Neural progenitor cell (in vitro differentiated cells): ENCODE results near the gene ZNF549. TPM values are rescaled to one million over a fixed set of nuclear protein-coding genes. Genes with fewer than 3 reads are reported as not detected.

Source experiments
- DNase-seq: peaks from one replicate; pipeline ENCODE4 v3.0.0-alpha.2; 2016; ENCODE audit warnings: low spot score
- H2AFZ ChIP-seq: fragments of 200-600 bp; sonication (generic); replicated peaks from 2 replicates; pipeline ENCODE4 v1.6.1; 2016; ENCODE audit warnings: antibody characterized with exemption
- H3F3A ChIP-seq: fragments of 200-600 bp; sonication (generic); 2 replicates; pipeline ENCODE4 v1.6.1; 2016; ENCODE audit warnings: antibody characterized with exemption, low read depth
- H3K27ac ChIP-seq: fragments of 200-600 bp; sonication (generic); 2 replicates; pipeline ENCODE4 v1.5.1; 2016; ENCODE audit warnings: mild to moderate bottlenecking
- H3K27me3 ChIP-seq: fragments of 200-600 bp; sonication (generic); 2 replicates; pipeline ENCODE4 v1.6.1; 2016; ENCODE audit warnings: mild to moderate bottlenecking, moderate library complexity
- H3K36me3 ChIP-seq: fragments of 200-600 bp; sonication (generic); 2 replicates; pipeline ENCODE4 v1.5.1; 2016
- H3K4me1 ChIP-seq: fragments of 200-600 bp; sonication (generic); 2 replicates; pipeline ENCODE4 v1.6.1; 2016; ENCODE audit warnings: mixed run types
- H3K4me2 ChIP-seq: fragments of 200-600 bp; sonication (generic); 2 replicates; pipeline ENCODE4 v1.6.1; 2016
- H3K4me3 ChIP-seq: fragments of 200-600 bp; sonication (generic); 2 replicates; pipeline ENCODE4 v1.5.1; 2016
- H3K79me2 ChIP-seq: fragments of 200-600 bp; sonication (generic); 2 replicates; pipeline ENCODE4 v1.6.1; 2016; ENCODE audit warnings: low read depth
- H3K9ac ChIP-seq: fragments of 200-600 bp; sonication (generic); 2 replicates; pipeline ENCODE4 v1.6.1; 2016
- H3K9me3 ChIP-seq: fragments of 200-600 bp; sonication (generic); 2 replicates; pipeline ENCODE4 v1.5.1; 2016; ENCODE audit warnings: low read depth
- H4K20me1 ChIP-seq: fragments of 200-600 bp; sonication (generic); 2 replicates; pipeline ENCODE4 v1.6.1; 2016; ENCODE audit warnings: low read depth
- H3K27ac Mint-ChIP-seq: 3 replicates; pipeline ENCODE4 v1.8.0; 2021; ENCODE audit warnings: mixed read lengths
- H3K27me3 Mint-ChIP-seq: 2 replicates; pipeline ENCODE4 v1.8.0; 2022; ENCODE audit warnings: low read depth, mild to moderate bottlenecking, inconsistent platforms, moderate library complexity, mixed read lengths; ENCODE audit not compliant: insufficient read depth
- H3K36me3 Mint-ChIP-seq: 3 replicates; pipeline ENCODE4 v1.8.0; 2021; ENCODE audit warnings: mixed read lengths
- H3K4me1 Mint-ChIP-seq: 3 replicates; pipeline ENCODE4 v1.8.0; 2021; ENCODE audit warnings: mixed read lengths
- H3K4me3 Mint-ChIP-seq: 3 replicates; pipeline ENCODE4 v1.8.0; 2021; ENCODE audit warnings: mild to moderate bottlenecking, moderate library complexity, mixed read lengths
- H3K9me3 Mint-ChIP-seq: 3 replicates; pipeline ENCODE4 v1.8.0; 2020; ENCODE audit warnings: mixed read lengths
- EZH2 ChIP-seq: fragments of 200-600 bp; sonication (generic); IDR thresholded peaks from 2 replicates; pipeline ENCODE4 v1.6.1; 2017; ENCODE audit warnings: antibody characterized with exemption, mild to moderate bottlenecking, moderate library complexity
- EZH2phosphoT487 ChIP-seq: fragments of 200-600 bp; sonication (generic); IDR thresholded peaks from 2 replicates; pipeline ENCODE4 v1.6.1; 2017; ENCODE audit warnings: antibody characterized with exemption
- total RNA-seq: library from RNA; depleted of rRNA; stranded (reverse); fragments of >200 nt; gene quantifications from 2 replicates; pipeline ENCODE4 v1.2.3, GENCODE V29; 2015; ENCODE audit warnings: low replicate concordance
- TF ChIP-seq, protein P1 (sequence below): fragments of 200-600 bp; sonication (generic); IDR thresholded peaks from 2 replicates; pipeline ENCODE4 v1.5.1; 2017; ENCODE audit warnings: antibody characterized with exemption, mild to moderate bottlenecking

Gene ZNF549
- total RNA-seq, 1 donor from 2014 or later: 15.6 TPM

DNA sequence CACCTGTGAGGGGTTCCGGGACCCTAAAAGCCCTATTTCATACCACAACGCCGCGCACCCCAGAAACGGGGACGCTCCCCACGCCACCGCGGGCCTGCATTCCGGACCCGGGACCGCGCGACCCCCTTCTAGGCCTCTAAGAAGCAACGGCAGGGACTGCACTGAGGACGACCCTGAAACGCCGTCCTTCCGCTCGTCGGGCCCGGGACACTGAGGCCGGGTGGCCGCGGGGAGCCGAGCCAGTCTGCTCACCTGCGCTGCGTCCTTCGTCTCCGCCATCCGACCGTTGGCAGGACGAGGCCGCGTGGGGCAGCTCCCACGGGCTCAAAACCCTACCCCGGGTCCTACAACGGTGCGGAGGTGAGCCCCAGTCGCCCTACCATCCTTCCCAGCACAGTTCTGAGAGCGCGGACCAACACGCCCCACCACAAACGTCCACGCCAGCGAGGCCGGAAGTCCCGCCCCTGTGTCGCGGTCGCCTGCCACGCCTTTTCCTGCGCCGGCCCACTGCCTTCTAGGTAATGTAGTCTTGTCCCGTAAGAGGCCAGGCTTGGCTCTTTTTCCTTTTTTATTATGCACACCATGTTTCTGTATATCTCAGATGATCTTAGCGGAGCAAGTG is 32.4 kb downstream of the ZNF549 start, which contains the start of gene ZNF550:
ZNF550 (minus strand) TSS at position 460 of the 622 bp plus-strand sequence; CDS start at position 279, 181 bp downstream.
- H3F3A ChIP-seq: no peaks in the 10 kb centered on the region
- peak; percentile 88 for DNase-seq
- peaks cover 41% of the 10 kb centered on the region for H3K36me3 Mint-ChIP-seq
- H3K36me3 ChIP-seq: no peaks in the 10 kb centered on the region
- peaks cover 16% of the 10 kb centered on the region for H3K9me3 ChIP-seq
- H3K4me3 ChIP-seq: peak within 1 kb of the TSS; percentile 87
- TF ChIP-seq EZH2phosphoT487: no peak
- TF ChIP-seq, protein P1, sequence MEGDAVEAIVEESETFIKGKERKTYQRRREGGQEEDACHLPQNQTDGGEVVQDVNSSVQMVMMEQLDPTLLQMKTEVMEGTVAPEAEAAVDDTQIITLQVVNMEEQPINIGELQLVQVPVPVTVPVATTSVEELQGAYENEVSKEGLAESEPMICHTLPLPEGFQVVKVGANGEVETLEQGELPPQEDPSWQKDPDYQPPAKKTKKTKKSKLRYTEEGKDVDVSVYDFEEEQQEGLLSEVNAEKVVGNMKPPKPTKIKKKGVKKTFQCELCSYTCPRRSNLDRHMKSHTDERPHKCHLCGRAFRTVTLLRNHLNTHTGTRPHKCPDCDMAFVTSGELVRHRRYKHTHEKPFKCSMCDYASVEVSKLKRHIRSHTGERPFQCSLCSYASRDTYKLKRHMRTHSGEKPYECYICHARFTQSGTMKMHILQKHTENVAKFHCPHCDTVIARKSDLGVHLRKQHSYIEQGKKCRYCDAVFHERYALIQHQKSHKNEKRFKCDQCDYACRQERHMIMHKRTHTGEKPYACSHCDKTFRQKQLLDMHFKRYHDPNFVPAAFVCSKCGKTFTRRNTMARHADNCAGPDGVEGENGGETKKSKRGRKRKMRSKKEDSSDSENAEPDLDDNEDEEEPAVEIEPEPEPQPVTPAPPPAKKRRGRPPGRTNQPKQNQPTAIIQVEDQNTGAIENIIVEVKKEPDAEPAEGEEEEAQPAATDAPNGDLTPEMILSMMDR: no peak
- peaks cover 73% of the 10 kb centered on the region for H3K9me3 Mint-ChIP-seq
- H3K27me3 Mint-ChIP-seq: peaks cover 13% of the 10 kb centered on the region
- H4K20me1 ChIP-seq: peaks cover 8% of the 10 kb centered on the region
- H3K27ac ChIP-seq: no peak within 1 kb of the TSS
- peaks cover 6% of the 10 kb centered on the region for H3K4me1 ChIP-seq
- peak within 1 kb of the TSS; percentile 69 for H3K27ac Mint-ChIP-seq
- H3K4me1 Mint-ChIP-seq: peaks cover 11% of the 10 kb centered on the region
- no peaks in the 10 kb centered on the region for H3K27me3 ChIP-seq
- H3K79me2 ChIP-seq: peaks cover 20% of the 10 kb centered on the region
- peak within 1 kb of the TSS; percentile 65 for H3K9ac ChIP-seq
- H2AFZ ChIP-seq: peak within 1 kb of the TSS; percentile 89
- H3K4me2 ChIP-seq: peak within 1 kb of the TSS; percentile 84
- peak within 1 kb of the TSS; percentile 99 for H3K4me3 Mint-ChIP-seq

DNA sequence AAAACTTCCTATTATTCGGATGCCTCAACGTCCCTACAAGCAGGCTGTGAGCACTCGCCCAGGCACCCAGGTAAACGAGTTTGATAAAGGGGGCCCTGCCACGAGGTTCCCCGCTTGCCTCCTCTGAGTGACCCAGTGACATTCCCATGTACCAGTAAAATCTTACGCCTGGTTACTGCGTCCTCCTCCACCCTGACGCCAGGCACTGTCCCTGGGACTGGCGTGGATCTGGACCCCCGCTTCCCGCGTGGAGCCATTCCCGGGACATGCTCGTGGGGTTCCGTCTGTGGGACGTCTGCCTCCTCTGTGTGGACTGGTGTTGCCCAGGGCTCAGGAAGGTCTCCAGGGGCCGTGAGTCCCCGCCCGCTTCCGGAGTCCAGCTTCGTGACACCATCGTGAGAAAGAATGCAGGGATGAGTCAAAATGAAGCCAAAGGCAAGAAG is 32.9 kb downstream of the ZNF549 start:
- Histone ChIP-seq H2AFZ (peak overlapping the region; percentile 89), H3K9ac (no peak overlapping the region), H3K4me3 (peak overlapping the region; percentile 87), H3K27ac (no peak overlapping the region), H3K9me3 (peaks cover 16% of the 10 kb centered on the region), H3F3A (no peaks in the 10 kb centered on the region), H3K36me3 (no peaks in the 10 kb centered on the region), H3K79me2 (peaks cover 20% of the 10 kb centered on the region), H3K4me1 (peaks cover 6% of the 10 kb centered on the region), H3K27me3 (no peaks in the 10 kb centered on the region), H3K4me2 (peak overlapping the region; percentile 84), H4K20me1 (peaks cover 8% of the 10 kb centered on the region)
- no peak for DNase-seq
- H3K9me3 Mint-ChIP-seq: peaks cover 73% of the 10 kb centered on the region
- H3K4me3 Mint-ChIP-seq: peak overlapping the region; percentile 99
- TF ChIP-seq, protein P1: no peak
- no peak for TF ChIP-seq EZH2phosphoT487
- no peak for TF ChIP-seq EZH2
- H3K27me3 Mint-ChIP-seq: peaks cover 13% of the 10 kb centered on the region
- H3K27ac Mint-ChIP-seq: peak overlapping the region; percentile 65
- peaks cover 35% of the 10 kb centered on the region for H3K36me3 Mint-ChIP-seq
- H3K4me1 Mint-ChIP-seq: peaks cover 11% of the 10 kb centered on the region

DNA sequence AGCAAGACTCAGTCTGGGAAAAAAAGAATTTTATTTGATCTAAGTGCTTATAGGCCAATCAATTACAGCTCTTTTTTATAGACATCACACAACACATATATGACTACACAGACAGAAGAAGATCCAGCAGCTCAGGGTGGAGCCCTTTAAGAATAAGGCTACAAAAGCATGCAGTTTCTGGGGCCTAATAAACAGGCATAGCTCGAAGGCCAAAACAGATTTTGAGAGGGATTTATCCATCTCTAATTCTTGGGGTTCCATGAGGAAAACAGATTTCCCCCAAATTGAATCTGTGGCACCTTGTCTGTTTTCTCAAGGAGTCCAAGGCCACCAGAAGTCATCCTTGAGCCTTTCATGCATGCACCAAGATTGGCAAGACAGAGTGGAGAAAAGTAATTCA is 36.4 kb downstream of the ZNF549 start:
- peaks cover 8% of the 10 kb centered on the region for H3K36me3 Mint-ChIP-seq
- peaks cover 84% of the 10 kb centered on the region for H3K9me3 Mint-ChIP-seq
- no peak overlapping the region for H3K4me2 ChIP-seq
- H3K27ac Mint-ChIP-seq: no peak overlapping the region
- no peak overlapping the region for H3K4me3 Mint-ChIP-seq
- H3K4me1 Mint-ChIP-seq: peaks cover 8% of the 10 kb centered on the region
- peaks cover 4% of the 10 kb centered on the region for H3K4me1 ChIP-seq
- peaks cover 5% of the 10 kb centered on the region for H4K20me1 ChIP-seq
- H3K4me3 ChIP-seq: no peak overlapping the region
- H3K36me3 ChIP-seq: no peaks in the 10 kb centered on the region
- no peak overlapping the region for H2AFZ ChIP-seq
- no peaks in the 10 kb centered on the region for H3F3A ChIP-seq
- peaks cover 16% of the 10 kb centered on the region for H3K27me3 Mint-ChIP-seq
- no peak overlapping the region for H3K9ac ChIP-seq
- peaks cover 10% of the 10 kb centered on the region for H3K79me2 ChIP-seq
- peaks cover 37% of the 10 kb centered on the region for H3K9me3 ChIP-seq
- H3K27ac ChIP-seq: no peak overlapping the region
- TF ChIP-seq, protein P1: no peak
- TF ChIP-seq EZH2phosphoT487: no peak
- TF ChIP-seq EZH2: no peak
- no peak for DNase-seq
- H3K27me3 ChIP-seq: no peaks in the 10 kb centered on the region
